Kidney capillary endothelial cell (primary cell): ENCODE measurements around the gene NTM.
"Not testable (repeated sequence)": the region's sequence is repeated elsewhere in the genome, so short reads cannot be mapped to it uniquely, and the experiment has no call there.

ENCODE experiments used
- DNase-seq: peaks from one replicate; pipeline ENCODE4 v3.0.0-alpha.2; 2018; ENCODE audit warnings: low spot score

The NTM gene

DNA sequence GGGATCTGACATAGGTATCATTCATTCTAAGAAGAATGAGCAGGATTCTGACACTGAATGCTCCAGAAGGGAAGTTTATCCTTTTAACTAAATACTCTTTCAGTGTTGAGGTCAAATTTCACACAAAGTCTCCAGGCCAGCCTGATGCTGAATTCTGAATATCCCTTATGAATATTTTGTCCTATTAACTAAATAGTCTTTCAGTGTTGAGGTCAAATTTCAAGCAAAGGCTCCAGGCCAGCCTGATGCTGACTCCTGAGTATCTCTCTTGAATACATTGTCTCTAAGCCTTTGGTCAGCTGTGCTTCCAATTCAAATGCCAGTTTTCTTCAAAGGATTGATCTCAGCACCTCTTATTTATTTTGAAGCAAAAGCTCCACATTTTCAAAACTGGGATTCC is 676.8 kb downstream of the NTM start:
- no peak for DNase-seq

DNA sequence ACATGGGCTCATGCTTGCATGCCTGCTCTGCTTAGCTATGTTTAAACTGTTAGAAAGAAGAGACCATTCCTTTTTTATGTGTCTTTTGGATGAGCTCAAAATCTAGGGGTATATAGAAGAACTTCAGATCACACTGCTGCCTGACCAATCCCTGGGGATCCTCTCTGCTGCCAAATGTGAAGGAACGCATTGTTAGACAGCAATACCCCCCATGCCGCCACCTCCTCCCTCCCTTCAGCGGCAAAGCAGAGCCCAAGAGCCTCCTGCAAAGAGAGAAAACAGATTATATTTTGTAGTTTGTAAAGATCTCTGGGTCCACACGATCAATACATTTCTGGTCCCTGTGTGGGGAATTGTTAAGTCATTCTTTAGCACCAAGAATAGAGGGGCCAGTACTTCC is 677.6 kb downstream of the NTM start:
- no peak for DNase-seq

- no peak for DNase-seq
Observed at GRCh38 chr11:132049205-132049604, 678.8 kb downstream of the NTM start.

GRCh38 chr11:132050049-132050448 is 679.6 kb downstream of the NTM start:
- no peak for DNase-seq

DNA sequence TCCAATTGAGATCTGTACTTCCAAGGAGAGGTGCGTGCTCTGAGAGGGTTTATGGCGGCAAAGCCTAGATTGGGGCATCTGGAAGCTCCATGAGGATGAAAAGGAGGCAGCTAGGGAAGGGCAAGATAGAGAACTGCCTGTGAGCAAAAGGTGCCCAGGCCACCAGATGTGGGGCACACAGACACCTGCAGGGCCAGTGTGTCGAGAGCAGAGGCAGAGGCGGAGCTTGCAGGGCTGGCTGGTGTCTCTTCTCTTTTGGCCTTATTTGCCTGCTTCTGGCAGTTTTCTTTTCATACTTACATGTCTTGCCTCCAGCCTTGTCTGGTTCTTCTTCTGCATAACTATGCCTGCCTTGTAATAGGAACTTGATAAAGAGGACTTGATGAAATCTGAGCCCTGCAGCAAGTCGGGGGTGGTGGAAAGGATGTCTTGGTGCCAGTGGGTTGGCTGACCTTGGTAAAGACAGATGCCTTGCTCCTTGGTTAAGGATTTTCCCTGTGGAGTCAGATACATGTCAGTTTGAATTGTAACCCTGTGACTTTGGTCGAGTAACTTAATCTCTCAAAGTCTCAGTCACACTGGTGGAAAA is 680.3 kb downstream of the NTM start:
- no peak for DNase-seq

- DNase-seq, result no peak
Observed at GRCh38 chr11:132051704-132052103, 681.3 kb downstream of the NTM start.

- no peak for DNase-seq
Observed at GRCh38 chr11:132052342-132052741, 681.9 kb downstream of the NTM start.

- no peak for DNase-seq
Observed at GRCh38 chr11:132052904-132053303, 682.5 kb downstream of the NTM start.

- peak; percentile 24 for DNase-seq
Observed at GRCh38 chr11:132054822-132055221, 684.4 kb downstream of the NTM start.

DNA sequence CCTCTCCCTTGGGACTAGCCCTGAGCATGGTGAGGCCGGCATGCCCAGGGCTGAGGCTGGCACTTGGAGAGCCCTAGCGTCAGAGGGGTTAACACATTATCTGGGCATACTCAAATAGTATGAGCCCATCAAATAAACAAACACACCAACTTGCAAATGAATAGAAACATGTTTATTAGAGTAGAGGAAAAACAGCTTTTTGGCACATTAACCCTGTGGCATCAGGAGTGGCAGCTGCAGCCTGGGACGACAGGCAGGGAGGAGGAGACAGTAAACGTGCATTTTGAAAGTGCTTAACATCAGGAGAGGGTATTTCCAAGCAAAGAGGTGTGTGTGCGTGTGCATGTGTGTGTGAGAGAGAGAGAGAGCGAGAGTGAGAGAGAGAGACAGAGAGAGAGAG is 684.9 kb downstream of the NTM start:
- DNase-seq, result no peak

DNA sequence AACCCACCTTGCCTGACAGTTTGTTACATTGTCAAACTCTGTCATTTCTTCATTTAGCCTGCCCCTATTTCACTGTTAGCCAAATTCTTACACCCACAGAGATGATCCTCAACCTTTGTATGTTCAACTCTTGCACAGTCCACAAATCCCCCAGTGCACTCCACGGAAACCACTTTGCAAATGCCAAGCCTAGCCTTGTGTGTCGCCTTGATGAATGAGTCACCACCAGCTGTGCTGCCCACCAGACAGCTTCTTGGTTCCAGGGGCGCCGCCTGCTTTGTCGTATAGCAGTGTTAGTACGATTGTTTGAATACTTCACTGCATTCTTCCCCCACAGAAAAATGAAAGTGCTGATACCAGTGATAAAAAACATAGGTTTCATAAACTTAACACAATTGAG is 686.3 kb downstream of the NTM start:
- no peak for DNase-seq

DNA sequence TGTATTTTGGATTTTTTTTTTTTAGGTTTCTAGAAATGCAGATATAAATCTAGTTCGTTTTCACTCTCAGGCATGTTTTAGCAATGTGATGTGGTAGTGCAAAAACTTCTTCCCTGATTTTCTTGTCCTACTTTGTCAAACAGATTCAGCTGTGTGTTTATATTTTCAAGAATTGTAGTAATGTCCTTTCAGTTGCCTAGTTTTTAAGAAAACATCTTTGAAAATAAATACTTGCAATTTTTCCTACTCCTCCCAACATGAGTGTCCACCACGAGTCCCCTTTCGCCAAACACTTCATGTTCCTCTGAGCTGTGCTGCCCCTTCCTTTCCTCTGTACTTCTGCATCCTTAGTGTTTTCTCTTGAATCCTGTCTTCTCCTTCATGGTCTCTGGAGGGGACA is 686.9 kb downstream of the NTM start:
- DNase-seq, result no peak

DNA sequence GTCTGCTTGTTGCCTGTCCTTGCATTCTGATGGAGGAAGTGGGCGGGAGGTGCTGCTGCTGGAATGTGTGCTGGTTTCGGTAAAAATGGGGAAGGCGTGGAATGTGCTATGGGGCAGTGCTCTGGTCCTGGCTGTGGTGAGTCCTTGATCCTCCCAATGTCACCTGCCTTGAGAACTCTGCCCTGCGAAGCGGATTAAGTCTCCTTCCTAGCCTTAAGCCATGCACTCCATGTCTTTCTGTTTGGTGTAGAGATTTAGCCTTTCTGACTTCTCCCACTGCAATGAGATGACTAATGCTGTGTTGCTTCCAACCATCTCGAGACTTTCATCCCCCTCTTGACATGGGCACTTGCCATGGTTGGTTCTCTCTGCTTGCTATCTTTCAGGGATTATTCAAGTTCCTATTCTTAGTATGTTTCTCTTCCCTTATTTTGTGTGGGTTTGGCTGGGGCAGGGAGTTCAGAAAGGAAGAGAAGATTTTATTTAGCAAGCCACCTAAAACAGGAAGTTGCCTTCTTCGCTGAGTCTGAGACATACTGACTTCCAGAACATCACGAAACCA is 687.9 kb downstream of the NTM start:
- no peak for DNase-seq

GRCh38 chr11:132060567-132060966 is 690.2 kb downstream of the NTM start:
- no peak for DNase-seq

DNA sequence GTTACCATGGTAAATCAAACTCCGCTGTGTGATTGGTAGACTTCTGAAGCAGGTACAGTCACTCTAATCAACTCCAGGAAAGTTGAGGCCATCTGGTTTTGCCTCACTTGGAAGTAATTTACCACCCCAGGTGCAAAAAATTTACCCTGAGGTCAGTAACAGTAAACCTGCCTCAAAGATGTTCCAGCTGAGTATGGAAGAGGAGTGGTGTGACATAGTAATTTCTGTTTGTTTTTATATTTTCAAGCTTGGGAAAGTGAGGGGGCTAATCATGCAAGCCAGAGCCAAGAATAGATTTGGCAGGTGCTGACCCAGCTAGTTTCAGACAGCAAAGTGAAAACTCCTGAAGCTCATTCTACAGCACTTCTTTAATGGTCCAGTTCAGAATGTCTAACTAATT is 691.6 kb downstream of the NTM start:
- DNase-seq, result no peak

DNA sequence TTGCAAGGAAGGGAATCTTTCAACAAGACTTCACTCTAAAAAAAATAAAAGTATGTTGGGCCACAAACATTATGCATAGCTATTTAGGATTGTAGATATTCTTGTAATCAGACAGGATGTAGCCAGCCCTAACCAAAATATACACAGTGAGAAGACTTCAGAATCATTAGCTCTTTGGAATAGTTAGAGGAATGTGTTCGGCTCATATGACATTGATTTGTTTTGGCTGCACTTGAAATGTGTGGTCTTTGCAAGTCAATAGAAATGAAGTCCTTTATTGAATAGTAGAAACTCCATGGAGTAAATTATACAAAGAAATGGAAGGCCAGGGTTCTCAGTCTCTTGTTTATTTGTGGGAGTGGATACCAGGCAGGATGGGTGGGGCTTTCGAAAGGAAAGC is 692.1 kb downstream of the NTM start:
- no peak for DNase-seq

DNA sequence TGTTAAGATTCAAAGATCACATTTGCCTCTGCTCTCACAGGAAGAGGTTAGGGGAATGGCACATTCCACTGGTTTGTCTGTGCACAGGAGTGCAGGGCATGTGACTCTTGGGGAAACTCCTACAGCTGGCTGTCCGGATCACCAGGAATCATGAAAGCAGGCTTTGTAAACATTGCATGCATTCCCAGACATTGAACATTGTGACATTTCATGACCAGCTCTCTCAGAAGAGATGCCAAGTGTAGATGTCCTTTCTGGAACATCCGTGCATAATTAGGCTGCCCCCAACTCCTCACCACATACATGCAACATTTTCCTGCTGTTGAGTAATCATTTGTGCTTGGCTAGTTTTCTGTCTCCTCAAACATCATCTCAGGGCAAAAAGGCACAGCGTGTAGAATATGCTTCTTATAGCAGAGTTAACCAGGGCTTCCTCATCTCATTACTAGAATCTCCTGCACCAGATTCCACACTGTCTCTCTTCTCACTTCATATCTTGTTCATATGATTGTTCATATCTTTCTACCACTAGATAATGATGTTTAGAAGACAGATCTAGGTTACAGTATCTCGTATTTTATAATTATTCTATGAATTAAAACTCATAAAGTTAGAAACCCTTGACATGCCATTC is 694.7 kb downstream of the NTM start:
- DNase-seq, result peak; percentile 16

GRCh38 chr11:132068556-132068955 is 698.1 kb downstream of the NTM start:
- no peak for DNase-seq

DNA sequence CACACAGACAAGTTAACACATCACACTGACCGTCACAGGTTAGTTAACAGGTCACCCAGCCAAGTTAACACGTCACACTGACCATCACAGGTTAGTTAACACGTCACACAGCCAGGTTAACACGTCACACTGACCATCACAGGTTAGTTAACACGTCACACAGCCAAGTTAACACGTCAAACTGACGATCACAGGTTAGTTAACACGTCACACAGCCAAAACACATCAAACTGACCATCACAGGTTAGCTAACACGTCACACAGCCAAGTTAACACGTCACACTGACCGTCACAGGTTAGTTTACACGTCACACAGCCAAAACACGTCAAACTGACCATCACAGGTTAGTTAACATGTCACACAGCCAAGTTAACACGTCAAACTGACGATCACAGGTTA is 699.2 kb downstream of the NTM start:
- not testable (repeated sequence) for DNase-seq

DNA sequence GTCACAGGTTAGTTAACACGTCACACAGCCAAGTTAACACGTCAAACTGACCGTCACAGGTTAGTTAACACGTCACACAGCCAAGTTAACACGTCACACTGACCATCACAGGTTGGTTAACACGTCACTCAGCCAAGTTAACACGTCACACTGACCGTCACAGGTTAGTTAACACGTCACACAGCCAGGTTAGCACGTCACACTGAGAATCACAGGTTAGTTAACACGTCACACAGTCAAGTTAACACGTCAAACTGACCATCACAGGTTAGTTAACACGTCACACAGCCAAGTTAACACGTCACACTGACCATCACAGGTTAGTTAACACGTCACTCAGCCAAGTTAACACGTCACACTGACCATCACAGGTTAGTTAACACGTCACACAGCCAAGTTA is 700.5 kb downstream of the NTM start:
- not testable (repeated sequence) for DNase-seq

- DNase-seq, result peak; percentile 100
Observed at GRCh38 chr11:132072044-132072857, 701.8 kb downstream of the NTM start.

- DNase-seq, result no peak
Observed at GRCh38 chr11:132072858-132073211, 702.4 kb downstream of the NTM start.

DNA sequence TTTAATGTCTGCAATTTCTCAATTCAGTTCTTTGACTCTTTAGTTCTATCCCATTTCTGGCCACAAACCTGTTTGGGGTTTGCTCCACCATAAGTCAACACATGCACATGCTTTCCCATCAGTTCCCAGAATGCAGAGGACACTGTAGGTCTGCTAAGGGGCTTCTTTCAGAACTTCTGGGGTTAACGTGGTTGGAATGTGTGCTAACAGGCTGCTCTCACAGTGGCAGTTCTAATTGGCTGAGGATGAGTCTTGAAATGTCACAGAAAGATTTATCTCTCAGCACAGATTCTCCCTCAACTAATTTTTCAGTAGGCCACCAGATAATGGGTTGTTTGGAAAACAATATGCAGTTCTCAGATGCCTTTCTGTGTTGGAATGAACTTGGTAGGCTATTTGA is 703.4 kb downstream of the NTM start:
- no peak for DNase-seq
